ENCODE results near the gene FSCN2.
"Not testable (repeated sequence)": the region's sequence is repeated elsewhere in the genome, so short reads cannot be mapped to it uniquely, and the experiment has no call there.

Gene FSCN2

GRCh38 chr17:81528651-81529436 is 667 bp downstream of the FSCN2 start:
- DNase-seq: no peak

DNA sequence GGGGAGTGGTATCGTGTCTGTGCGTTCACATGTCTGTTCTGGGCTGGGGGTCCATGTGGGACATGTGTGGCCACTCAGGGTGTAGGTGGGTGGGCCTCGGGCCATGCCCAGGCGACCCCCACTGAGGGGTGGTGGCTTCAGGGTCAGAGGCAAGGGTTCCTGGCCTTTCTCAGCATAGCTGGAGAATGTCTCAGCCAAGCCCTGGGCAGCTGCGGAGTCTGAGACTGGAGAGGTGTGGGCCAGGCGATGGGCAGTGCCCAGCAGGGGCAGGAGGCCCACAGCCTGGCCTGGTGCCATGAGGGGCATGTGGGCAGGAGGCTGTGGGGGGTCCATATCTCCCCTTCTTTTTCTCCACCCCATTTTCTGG is 1.2 kb downstream of the FSCN2 start:
- DNase-seq: no peak

DNA sequence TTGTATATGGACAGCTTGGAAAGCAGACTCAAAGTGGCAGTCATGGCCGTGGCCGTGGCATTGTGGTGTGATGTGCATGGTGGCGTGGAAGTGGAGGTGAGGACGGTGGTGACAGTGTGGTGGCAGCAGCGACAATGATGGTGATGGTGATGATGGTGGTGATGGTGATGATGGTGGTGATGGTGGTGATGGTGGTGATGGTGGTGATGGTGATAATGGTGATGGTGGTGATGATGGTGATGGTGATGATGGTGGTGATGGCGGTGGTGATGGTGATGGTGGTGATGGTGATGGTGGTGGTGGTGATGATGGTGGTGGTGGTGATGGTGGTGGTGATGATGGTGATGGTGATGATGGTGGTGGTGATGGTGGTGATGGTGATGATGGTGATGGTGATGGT is 2.8 kb downstream of the FSCN2 start:
- DNase-seq: not testable (repeated sequence)

GRCh38 chr17:81531998-81532404 is 3.8 kb downstream of the FSCN2 start:
- not testable (repeated sequence) for DNase-seq

DNA sequence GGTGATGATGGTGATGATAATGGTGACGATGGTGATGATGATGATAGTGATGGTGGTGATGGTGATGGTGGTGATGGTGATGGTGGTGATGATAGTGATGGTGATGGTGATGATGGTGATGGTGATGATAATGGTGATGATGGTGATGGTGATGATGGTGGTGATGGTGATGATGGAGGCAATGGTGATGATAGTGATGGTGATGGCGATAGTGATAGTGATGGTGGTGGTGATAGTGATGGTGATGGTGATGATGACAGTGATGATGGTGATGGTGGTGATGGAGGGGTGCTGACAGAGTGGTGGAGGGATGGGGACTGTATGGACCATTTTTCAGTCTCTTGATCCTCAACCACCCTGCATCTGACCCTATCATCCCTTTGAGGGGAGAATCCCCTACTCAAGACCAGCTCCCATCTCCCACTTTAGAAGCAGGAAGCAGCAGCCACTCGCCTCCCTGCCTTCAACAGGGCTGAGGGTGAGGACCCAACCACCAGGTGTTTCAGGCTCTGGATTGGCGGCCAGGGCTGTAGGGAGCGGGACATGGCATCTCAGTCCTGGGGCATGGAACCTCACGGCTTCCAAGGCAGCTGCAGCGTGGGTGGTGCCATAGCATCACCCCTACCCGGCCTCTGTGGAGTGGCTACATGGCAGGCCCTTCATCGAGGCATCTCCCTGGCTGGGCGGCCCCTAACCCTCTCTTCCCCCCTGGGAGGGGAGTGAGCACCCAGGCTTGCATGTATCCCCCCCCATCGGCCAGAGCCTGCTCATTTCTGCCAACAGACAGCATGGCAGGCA is 4.5 kb downstream of the FSCN2 start:
- no peak for DNase-seq

DNA sequence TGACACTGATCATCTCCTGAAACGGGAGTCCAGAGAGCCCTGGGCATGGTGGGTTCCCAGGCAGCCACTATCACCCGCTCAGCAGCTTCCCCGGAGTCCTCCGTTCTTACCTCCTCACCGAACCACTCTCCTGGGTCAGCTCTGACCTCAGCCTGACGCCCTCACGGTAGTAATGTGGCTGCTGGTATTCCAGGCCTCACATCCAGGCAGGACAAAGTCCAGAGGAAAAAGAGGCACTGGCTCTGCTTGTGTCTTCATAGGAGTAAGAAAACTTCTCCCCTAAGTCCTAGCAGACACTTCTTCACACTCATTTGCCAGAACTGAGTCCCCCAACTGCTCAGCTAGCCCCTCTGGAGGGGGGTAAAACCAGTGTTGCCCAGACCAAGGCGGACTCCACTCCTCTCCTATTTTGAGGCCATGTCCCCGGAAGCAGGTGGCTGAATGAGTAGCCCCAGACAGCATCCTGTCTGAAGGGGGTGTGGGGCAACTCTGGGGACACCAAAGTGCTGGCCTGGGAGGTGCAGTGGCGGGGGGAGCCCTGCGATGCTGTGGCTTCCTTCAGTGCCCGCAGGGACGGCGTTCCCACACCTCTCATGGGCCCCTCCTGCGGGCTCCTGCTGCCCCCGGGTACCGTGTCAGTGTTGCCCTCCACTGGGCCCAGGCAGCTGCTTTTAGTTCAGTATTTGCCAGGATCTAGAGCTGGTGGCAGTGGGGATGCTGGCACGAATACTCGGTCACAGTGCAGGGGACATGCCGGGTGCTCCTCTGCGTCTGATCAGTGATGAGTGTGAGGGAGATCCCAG is 5.4 kb downstream of the FSCN2 start:
- no peak for DNase-seq

GRCh38 chr17:81534157-81535006 is 6.2 kb downstream of the FSCN2 start:
- no peak for DNase-seq

- DNase-seq: no peak
These were observed 6.8 kb downstream of the FSCN2 start for GRCh38 chr17:81535007-81535328.

- no peak for DNase-seq
These were observed 7.5 kb downstream of the FSCN2 start for GRCh38 chr17:81535480-81536298.

GRCh38 chr17:81536299-81537290 is 8.4 kb downstream of the FSCN2 start:
- no peak for DNase-seq

DNA sequence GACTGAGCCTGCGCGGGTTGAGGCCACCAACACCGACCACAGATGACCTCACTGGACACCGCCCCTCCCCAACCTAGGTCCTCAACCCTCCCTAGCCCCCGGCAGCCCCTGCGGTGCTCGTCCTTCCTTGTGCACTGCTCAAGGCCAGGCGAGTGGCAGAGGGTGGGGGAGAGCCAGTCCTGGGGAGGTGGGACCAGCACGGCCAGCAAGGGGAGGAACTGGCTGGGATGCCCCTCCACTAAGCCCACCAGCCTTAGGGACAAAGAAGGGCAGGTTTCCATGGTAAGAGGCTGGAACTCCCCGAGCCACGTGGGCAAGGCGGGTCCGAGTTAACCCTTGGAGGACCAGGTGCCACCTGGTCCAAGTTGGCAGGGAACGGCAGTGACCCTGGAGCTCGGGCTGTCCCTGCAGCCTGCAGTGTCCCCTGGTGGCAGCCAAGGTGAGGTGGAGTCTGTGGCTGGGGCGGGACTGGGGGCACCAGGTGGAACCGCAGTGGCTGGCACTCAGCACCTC is 9.2 kb downstream of the FSCN2 start:
- no peak for DNase-seq

GRCh38 chr17:81537856-81538555 is 9.8 kb downstream of the FSCN2 start:
- peak; percentile 55 for DNase-seq

GRCh38 chr17:81538651-81539570 is 10.7 kb downstream of the FSCN2 start:
- DNase-seq: no peak

DNA sequence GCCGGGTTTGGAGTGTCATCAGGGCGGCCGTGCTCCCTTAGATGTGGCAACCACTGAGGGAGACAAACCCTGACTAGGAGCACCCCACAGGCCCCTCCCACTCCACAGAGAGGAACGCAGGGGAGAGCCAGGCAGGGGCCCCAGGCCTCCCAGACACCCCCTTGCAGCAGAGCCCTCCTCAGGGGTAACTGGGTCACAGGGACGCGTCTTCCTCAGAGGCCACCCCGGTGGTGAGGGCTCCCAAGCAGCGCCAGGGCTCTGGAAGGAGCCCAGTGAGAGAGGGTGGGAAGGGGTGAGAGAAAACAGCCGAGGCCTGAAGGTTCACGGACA is 11.4 kb downstream of the FSCN2 start:
- DNase-seq: no peak

- DNase-seq: no peak
These were observed 11.9 kb downstream of the FSCN2 start for GRCh38 chr17:81539961-81540675.

- DNase-seq: no peak
These were observed 12.5 kb downstream of the FSCN2 start for GRCh38 chr17:81540676-81541027.

- no peak for DNase-seq
These were observed 12.9 kb downstream of the FSCN2 start for GRCh38 chr17:81541123-81541522.
